Measurements from ENCODE around the gene ACTN4.

Gene ACTN4

DNA sequence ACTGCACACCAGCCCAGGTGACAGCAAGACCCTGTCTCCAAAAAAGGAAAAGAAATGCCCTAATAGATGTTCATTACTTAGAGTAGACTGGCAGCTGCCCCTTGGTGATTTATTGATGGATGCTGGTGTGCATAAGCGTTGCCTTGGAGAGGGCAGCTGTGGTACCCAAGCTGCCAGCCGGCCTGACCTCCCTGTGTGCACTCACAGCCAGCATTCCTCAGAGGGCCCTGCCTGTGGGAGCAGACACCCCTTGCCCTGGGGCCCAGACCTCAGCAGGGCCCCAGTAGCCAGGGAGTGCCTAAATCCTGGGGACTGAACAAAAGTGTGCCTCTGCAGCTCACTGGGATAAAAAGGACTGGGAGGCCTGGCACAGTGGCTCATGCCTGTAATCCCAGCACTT lies 7.8 kb upstream of the ACTN4 start:
- TF ChIP-seq CTCF (conservative IDR thresholded peaks at IDR 0.05; ENCODE audit: low read depth, low read length): no peak
- DNase-seq (ENCODE audit: low read depth): no peak
- H3K4me3 ChIP-seq (ENCODE audit: low read depth, low read length): no peak overlapping the region

- no peak for DNase-seq (ENCODE audit: low read depth)
- TF ChIP-seq CTCF (conservative IDR thresholded peaks at IDR 0.05; ENCODE audit: low read depth, low read length): no peak
- H3K4me3 ChIP-seq (ENCODE audit: low read depth, low read length): no peak overlapping the region
These were observed 7.1 kb upstream of the ACTN4 start for GRCh38 chr19:38640368-38640767.

DNA sequence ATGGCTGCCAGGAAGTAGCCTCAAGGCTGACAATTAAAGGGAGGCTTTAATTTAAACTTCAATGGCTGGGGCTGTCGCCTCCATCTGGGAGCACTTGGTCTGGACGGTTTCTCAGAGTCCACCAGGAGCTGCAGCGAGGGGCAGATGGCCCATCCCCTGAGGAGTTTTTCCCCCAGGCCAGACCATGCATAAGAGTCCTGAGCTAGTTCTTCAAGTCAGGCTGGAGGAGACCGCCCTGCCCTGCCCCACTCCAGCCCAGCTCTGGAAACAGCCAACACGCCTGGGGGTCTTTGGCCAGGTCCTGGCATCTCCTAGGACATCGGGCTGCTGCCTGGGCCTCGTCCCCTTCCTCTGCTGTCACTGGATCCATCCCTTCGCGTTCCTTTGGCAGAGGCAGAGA lies 5.3 kb upstream of the ACTN4 start:
- TF ChIP-seq CTCF (conservative IDR thresholded peaks at IDR 0.05; ENCODE audit: low read depth, low read length): no peak
- no peak overlapping the region for H3K4me3 ChIP-seq (ENCODE audit: low read depth, low read length)
- DNase-seq (ENCODE audit: low read depth): no peak

- no peak for TF ChIP-seq CTCF (conservative IDR thresholded peaks at IDR 0.05; ENCODE audit: low read depth, low read length)
- no peak overlapping the region for H3K4me3 ChIP-seq (ENCODE audit: low read depth, low read length)
- DNase-seq (ENCODE audit: low read depth): no peak
These were observed 2.7 kb upstream of the ACTN4 start for GRCh38 chr19:38644719-38645118.

DNA sequence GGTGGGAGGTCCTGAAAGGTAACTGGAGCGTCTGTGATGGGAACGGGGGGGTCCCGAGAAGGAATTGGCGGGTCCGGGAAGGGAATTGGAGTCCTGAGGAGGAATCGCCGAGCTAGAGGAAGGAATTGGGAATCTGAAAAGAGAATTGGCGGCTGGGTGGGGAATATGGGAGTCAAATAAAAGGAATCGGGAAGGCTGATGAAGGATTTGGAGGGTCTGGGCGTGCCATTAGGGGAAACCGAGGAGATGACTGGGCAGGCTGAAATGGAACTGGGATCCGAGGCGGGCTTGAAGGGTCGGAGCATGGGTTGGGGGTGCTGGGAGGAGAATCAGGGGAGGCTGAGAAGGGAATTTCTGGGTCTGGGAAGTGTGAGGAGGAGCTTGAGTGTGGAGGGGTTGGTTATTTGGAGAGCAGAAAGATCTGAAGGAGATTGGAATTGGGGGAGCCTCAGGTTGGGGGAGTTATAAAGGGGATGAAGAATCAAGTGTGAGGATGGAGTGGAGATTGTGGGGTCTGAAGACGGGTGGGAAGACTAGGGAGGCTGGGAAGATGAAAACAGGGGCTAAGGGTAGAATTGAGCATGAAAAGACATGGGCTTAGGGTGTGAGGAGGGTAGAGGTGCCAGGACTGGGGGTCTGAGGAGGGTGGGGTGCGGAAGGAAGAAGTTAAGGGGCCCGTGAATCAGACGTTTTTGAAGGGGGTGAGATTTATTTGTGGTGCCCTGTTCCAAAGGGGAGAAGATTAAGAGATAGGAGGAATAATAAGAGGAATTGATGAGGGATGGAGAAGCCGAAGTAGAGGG lies 718 bp downstream of the ACTN4 start:
- DNase-seq (ENCODE audit: low read depth): no peak
- TF ChIP-seq CTCF (conservative IDR thresholded peaks at IDR 0.05; ENCODE audit: low read depth, low read length): no peak
- peak overlapping the region; percentile 98 for H3K4me3 ChIP-seq (ENCODE audit: low read depth, low read length)

DNA sequence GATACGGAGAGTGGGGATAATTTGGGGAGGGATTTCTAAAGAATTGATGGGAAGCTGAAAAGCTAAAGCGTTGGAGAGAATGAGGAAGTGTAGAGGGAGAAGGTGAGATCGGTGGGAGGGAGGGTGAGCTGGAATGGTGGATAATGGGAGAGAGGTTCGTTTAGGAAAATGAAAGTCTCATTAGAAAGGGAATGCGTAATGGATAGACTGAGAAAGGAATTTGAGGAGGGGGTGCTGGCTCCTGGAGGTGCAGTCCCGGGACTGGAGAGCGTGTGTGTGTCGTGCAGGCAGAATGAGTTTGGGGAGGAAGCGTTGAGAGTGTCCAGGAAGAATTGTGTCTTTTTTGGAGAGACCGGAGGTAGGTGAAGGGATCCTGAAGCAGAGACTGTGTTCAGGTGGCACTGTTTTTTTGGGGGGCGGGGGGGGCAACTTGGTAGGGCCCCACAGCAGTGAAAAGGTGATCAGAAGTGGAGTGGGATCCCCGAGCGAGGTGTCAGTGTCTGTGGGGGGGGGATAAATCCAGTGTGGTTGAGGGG lies 1.4 kb downstream of the ACTN4 start:
- H3K4me3 ChIP-seq (ENCODE audit: low read depth, low read length): peak overlapping the region; percentile 98
- no peak for TF ChIP-seq CTCF (conservative IDR thresholded peaks at IDR 0.05; ENCODE audit: low read depth, low read length)
- no peak for DNase-seq (ENCODE audit: low read depth)

Measured in choroid plexus epithelial cell (primary cell).